Activated gamma-delta T cell treated with Interleukin-2 at 50 U/mL for 16 hours (primary cell): Measurements from ENCODE around the gene PNRC2.
"Not testable (repeated sequence)": the region's sequence is repeated elsewhere in the genome, so short reads cannot be mapped to it uniquely, and the experiment has no call there.

ENCODE experiments used
- DNase-seq: peaks from one replicate; pipeline ENCODE4 v3.0.0-alpha.2; 2020

PNRC2 gene

GRCh38 chr1:23996700-23997229 lies 37.1 kb downstream of the PNRC2 start:
- no peak for DNase-seq

GRCh38 chr1:23997812-23998211 lies 38.2 kb downstream of the PNRC2 start:
- no peak for DNase-seq

GRCh38 chr1:23999156-23999671 lies 39.6 kb downstream of the PNRC2 start:
- no peak for DNase-seq

GRCh38 chr1:24002695-24003094 lies 43.1 kb downstream of the PNRC2 start:
- no peak for DNase-seq

GRCh38 chr1:24003331-24003972 lies 43.8 kb downstream of the PNRC2 start:
- DNase-seq: no peak

- DNase-seq: no peak
These were observed 44.5 kb downstream of the PNRC2 start for GRCh38 chr1:24004132-24004531.

- DNase-seq: no peak
These were observed 45.5 kb downstream of the PNRC2 start for GRCh38 chr1:24005163-24005562.

- DNase-seq: no peak
These were observed 47.5 kb downstream of the PNRC2 start for GRCh38 chr1:24007079-24007478.

- DNase-seq: not testable (repeated sequence)
These were observed 49.1 kb downstream of the PNRC2 start for GRCh38 chr1:24008574-24009184.

GRCh38 chr1:24009406-24009805 lies 49.8 kb downstream of the PNRC2 start:
- no peak for DNase-seq

GRCh38 chr1:24010650-24011049 lies 51.0 kb downstream of the PNRC2 start:
- DNase-seq: no peak

- not testable (repeated sequence) for DNase-seq
These were observed 53.2 kb downstream of the PNRC2 start for GRCh38 chr1:24012878-24013277.
